Measurements from ENCODE around the gene IGSF21.

The IGSF21 gene

DNA sequence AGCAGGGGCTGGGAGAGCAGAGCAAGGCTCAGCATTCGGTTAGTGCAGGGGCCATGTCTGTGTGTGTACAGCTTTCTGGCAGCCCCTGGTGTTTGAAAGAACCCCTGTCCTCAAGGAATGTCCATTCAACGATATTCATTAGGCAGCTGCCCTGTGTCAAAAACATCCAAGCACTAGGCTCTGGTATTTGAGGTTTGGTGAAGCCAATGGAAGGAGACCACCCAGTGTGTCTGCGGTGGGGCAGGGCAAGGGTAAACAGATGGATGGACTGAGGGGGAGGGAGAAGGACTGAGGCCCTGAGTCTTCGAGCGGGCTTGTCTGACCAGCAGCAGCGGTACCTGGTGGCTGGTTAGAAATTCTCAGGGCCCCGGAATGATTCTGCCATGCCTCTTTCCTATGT, 217.5 kb downstream of the IGSF21 start (continued):
- no peak for TF ChIP-seq ISL1 (CRISPR knock-in tag; IDR thresholded peaks at IDR 0.05)
- no peak for TF ChIP-seq ESRRG (CRISPR knock-in tag; IDR thresholded peaks at IDR 0.05)
- TF ChIP-seq ZNF70 (CRISPR knock-in tag; IDR thresholded peaks at IDR 0.05) = no peak
- TF ChIP-seq ZNF8 (CRISPR knock-in tag; IDR thresholded peaks at IDR 0.05) = no peak

DNA sequence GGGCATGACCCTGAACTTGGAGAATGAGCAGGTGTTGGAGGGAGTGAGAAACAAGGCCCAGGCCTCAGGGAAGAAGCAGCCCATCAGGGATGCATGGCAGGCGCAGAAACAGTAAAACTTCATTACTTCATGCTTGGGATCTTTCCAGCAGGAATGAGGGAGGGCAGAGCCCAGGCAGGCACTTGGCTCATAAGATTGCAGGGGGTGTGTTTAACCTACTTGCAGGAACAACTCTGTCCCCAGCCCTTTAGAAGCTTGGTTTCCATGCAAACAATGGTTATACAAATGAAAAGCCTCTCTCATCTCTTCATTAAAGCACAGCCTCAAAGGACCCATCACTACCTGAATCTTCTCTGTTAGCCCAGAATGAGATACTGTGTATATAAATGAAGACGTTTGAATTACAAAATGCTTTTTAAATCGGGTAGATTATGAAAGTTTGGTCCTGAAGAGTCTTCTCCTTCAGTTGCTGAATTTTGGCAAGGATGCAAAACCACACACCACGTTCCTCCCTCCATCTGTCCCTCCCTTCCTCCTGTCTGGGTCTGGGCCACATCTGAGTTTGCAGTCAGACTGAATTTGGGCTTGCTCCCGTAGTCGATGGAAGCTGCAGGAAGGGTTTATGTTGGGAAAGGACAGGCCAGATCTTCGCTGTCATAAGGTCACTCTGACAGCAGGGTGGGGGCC, 218.8 kb downstream of the IGSF21 start:
- no peak for ATAC-seq
- no peak for TF ChIP-seq TCF4 (CRISPR knock-in tag; IDR thresholded peaks at IDR 0.05; ENCODE audit: borderline replicate concordance)
- TF ChIP-seq GLIS3 (CRISPR knock-in tag; IDR thresholded peaks at IDR 0.05) = no peak

DNA sequence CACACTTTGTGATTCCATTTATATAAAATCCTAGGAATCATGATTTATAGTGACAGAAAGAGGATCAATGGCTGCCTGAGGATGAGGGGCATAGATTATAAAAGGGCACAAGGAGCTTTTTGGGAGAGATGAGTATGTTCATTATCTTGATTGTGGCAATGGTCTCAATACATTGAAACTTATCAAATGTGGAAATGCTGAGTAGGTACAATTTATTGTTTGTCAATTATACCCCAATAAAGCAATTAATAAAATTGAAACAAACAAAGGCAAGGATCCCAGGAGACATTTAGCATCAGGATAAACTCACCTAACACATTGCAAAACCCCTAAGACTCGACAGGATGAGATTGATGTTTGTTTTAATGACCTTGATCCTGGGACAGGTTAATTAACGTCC, 220.1 kb downstream of the IGSF21 start:
- TF ChIP-seq GLIS3 (CRISPR knock-in tag; IDR thresholded peaks at IDR 0.05) = no peak
- ATAC-seq = no peak

DNA sequence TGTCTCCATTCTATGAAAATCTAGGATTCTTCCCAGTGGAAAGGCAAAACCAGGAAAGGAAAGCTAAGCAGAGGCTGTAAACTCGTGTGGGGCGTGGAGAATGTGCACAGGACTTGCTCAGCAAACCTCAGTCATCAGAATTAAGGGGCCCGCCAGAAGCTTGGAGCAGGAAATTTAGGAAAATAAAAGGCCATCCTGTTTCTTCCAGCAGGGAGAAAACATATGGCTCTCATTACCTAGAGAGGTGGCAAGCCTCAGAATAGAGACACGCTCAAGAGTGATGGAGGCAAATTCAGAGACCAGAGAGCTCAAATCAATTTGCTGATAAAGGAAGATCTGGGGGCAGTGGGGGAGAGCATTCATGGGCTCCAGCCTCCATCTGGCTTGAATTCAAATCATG, 221.2 kb downstream of the IGSF21 start:
- ATAC-seq = no peak
- 0 out of 2 replicates have a peak, but pooled peaks have one; percentile 27 for TF ChIP-seq TCF4 (CRISPR knock-in tag; IDR thresholded peaks at IDR 0.05; ENCODE audit: borderline replicate concordance)
- TF ChIP-seq ZNF8 (CRISPR knock-in tag; IDR thresholded peaks at IDR 0.05) = no peak

DNA sequence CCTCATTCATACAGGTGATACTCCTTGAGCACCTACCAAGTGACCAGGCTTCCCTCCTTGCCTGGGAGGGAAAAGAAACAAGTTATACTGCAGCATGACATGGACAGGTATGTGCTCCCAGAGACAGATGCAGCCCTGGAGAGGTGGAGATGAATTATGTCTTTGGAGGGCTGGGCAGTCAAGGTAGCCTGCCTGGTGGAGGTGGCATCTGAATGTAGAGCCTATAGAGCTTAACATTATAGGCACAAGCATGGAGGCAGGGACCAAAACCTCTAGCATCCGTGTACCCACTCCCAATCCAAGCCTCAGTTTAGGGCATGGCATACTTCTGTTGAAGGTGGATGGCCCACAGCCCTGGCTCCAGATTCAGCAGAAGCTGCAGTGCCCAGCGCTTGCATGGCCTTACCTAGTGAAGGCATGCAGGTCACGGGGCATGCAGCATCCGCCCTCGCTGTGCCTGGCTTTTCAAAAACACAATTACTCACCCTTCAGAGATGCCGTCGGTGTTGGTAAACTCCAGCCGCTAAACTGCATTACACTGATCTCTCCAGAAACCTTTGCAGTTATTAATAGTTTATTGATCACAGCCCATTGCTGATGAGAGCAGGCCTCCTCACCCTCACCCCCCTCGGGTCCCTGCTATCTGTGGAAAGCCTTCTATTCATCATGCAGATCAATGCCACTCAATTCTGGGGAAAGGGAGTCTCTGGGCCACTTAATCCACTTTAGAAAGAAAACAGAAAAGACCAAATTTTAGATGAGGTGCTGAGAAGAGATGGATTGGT, 222.1 kb downstream of the IGSF21 start:
- TF ChIP-seq BACH2 (CRISPR knock-in tag; IDR thresholded peaks at IDR 0.05; ENCODE audit: borderline replicate concordance) (no peak), TOX (CRISPR knock-in tag; IDR thresholded peaks at IDR 0.05; ENCODE audit: borderline replicate concordance) (no peak), CSDC2 (CRISPR knock-in tag; IDR thresholded peaks at IDR 0.05) (no peak), ZFP30 (CRISPR knock-in tag; IDR thresholded peaks at IDR 0.05) (no peak), RARB (CRISPR knock-in tag; IDR thresholded peaks at IDR 0.05) (no peak), ISL1 (CRISPR knock-in tag; IDR thresholded peaks at IDR 0.05) (no peak), ZC3H10 (CRISPR knock-in tag; IDR thresholded peaks at IDR 0.05) (no peak), ZNF8 (CRISPR knock-in tag; IDR thresholded peaks at IDR 0.05) (no peak), ZNF565 (CRISPR knock-in tag; conservative IDR thresholded peaks at IDR 0.05; ENCODE audit: low read depth) (no peak), GLIS3 (CRISPR knock-in tag; IDR thresholded peaks at IDR 0.05) (no peak), ESRRG (CRISPR knock-in tag; IDR thresholded peaks at IDR 0.05) (no peak)
- TF ChIP-seq, protein P1, sequence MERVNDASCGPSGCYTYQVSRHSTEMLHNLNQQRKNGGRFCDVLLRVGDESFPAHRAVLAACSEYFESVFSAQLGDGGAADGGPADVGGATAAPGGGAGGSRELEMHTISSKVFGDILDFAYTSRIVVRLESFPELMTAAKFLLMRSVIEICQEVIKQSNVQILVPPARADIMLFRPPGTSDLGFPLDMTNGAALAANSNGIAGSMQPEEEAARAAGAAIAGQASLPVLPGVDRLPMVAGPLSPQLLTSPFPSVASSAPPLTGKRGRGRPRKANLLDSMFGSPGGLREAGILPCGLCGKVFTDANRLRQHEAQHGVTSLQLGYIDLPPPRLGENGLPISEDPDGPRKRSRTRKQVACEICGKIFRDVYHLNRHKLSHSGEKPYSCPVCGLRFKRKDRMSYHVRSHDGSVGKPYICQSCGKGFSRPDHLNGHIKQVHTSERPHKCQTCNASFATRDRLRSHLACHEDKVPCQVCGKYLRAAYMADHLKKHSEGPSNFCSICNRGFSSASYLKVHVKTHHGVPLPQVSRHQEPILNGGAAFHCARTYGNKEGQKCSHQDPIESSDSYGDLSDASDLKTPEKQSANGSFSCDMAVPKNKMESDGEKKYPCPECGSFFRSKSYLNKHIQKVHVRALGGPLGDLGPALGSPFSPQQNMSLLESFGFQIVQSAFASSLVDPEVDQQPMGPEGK (CRISPR knock-in tag; IDR thresholded peaks at IDR 0.05; ENCODE audit: borderline replicate concordance) = no peak
- ATAC-seq = no peak

DNA sequence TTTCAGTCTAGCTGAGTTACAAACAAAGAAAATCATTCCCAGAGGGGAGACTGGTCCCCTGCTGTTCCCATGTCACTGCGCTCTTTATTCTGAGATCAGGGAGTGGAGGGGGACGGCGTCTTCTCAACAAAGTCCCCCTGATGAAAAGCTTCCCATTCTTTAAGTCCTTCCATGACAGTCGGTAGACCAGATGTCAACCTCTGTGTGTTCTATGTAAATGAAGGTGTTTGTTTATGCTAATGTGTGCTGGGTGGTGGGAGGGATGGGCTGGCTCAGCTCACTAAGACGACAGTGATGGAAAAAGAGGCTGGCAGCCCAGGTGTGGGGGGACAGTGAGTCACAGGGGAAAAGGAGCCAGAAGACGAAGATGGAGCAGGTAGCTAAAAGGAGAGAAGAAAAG, 225.0 kb downstream of the IGSF21 start:
- ATAC-seq = no peak
- TF ChIP-seq CSDC2 (CRISPR knock-in tag; IDR thresholded peaks at IDR 0.05) (no peak), PPARA (CRISPR knock-in tag; IDR thresholded peaks at IDR 0.05; ENCODE audit: borderline replicate concordance) (no peak), ISL1 (CRISPR knock-in tag; IDR thresholded peaks at IDR 0.05) (no peak), ZNF8 (CRISPR knock-in tag; IDR thresholded peaks at IDR 0.05) (no peak), ZFP3 (CRISPR knock-in tag; IDR thresholded peaks at IDR 0.05) (no peak), ZNF565 (CRISPR knock-in tag; conservative IDR thresholded peaks at IDR 0.05; ENCODE audit: low read depth) (no peak), ZFP30 (CRISPR knock-in tag; IDR thresholded peaks at IDR 0.05) (no peak), RARB (CRISPR knock-in tag; IDR thresholded peaks at IDR 0.05) (no peak), SNAI2 (CRISPR knock-in tag; IDR thresholded peaks at IDR 0.05) (no peak)
- TF ChIP-seq, protein P2, sequence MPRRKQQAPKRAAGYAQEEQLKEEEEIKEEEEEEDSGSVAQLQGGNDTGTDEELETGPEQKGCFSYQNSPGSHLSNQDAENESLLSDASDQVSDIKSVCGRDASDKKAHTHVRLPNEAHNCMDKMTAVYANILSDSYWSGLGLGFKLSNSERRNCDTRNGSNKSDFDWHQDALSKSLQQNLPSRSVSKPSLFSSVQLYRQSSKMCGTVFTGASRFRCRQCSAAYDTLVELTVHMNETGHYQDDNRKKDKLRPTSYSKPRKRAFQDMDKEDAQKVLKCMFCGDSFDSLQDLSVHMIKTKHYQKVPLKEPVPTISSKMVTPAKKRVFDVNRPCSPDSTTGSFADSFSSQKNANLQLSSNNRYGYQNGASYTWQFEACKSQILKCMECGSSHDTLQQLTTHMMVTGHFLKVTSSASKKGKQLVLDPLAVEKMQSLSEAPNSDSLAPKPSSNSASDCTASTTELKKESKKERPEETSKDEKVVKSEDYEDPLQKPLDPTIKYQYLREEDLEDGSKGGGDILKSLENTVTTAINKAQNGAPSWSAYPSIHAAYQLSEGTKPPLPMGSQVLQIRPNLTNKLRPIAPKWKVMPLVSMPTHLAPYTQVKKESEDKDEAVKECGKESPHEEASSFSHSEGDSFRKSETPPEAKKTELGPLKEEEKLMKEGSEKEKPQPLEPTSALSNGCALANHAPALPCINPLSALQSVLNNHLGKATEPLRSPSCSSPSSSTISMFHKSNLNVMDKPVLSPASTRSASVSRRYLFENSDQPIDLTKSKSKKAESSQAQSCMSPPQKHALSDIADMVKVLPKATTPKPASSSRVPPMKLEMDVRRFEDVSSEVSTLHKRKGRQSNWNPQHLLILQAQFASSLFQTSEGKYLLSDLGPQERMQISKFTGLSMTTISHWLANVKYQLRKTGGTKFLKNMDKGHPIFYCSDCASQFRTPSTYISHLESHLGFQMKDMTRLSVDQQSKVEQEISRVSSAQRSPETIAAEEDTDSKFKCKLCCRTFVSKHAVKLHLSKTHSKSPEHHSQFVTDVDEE (CRISPR knock-in tag; IDR thresholded peaks at IDR 0.05) = no peak
- TF ChIP-seq, protein P3, sequence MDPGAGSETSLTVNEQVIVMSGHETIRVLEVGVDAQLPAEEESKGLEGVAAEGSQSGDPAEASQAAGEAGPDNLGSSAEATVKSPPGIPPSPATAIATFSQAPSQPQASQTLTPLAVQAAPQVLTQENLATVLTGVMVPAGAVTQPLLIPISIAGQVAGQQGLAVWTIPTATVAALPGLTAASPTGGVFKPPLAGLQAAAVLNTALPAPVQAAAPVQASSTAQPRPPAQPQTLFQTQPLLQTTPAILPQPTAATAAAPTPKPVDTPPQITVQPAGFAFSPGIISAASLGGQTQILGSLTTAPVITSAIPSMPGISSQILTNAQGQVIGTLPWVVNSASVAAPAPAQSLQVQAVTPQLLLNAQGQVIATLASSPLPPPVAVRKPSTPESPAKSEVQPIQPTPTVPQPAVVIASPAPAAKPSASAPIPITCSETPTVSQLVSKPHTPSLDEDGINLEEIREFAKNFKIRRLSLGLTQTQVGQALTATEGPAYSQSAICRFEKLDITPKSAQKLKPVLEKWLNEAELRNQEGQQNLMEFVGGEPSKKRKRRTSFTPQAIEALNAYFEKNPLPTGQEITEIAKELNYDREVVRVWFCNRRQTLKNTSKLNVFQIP (CRISPR knock-in tag; IDR thresholded peaks at IDR 0.05; ENCODE audit: borderline replicate concordance, low read depth) = no peak
- TF ChIP-seq, protein P4, sequence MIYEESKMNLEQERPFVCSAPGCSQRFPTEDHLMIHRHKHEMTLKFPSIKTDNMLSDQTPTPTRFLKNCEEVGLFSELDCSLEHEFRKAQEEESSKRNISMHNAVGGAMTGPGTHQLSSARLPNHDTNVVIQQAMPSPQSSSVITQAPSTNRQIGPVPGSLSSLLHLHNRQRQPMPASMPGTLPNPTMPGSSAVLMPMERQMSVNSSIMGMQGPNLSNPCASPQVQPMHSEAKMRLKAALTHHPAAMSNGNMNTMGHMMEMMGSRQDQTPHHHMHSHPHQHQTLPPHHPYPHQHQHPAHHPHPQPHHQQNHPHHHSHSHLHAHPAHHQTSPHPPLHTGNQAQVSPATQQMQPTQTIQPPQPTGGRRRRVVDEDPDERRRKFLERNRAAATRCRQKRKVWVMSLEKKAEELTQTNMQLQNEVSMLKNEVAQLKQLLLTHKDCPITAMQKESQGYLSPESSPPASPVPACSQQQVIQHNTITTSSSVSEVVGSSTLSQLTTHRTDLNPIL (CRISPR knock-in tag; IDR thresholded peaks at IDR 0.05; ENCODE audit: low read depth) = no peak
- TF ChIP-seq, protein P5, sequence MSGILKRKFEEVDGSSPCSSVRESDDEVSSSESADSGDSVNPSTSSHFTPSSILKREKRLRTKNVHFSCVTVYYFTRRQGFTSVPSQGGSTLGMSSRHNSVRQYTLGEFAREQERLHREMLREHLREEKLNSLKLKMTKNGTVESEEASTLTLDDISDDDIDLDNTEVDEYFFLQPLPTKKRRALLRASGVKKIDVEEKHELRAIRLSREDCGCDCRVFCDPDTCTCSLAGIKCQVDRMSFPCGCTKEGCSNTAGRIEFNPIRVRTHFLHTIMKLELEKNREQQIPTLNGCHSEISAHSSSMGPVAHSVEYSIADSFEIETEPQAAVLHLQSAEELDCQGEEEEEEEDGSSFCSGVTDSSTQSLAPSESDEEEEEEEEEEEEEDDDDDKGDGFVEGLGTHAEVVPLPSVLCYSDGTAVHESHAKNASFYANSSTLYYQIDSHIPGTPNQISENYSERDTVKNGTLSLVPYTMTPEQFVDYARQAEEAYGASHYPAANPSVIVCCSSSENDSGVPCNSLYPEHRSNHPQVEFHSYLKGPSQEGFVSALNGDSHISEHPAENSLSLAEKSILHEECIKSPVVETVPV (CRISPR knock-in tag; IDR thresholded peaks at IDR 0.05) = no peak

Data from SK-N-SH treated with all-trans-retinoic acid at 6 μM for 48 hours (cell line).